Peyer's patch (tissue), 4 donors: ENCODE data around the gene TNFSF8. TPM values are rescaled to one million over a fixed set of nuclear protein-coding genes. Genes with fewer than 3 reads are reported as not detected.

ENCODE experiments used
- DNase-seq, 3 donors: peaks; one replicate each; pipeline ENCODE4 v3.0.0-alpha.2; 2017 to 2019
- H3K27ac ChIP-seq, 4 donors: fragments of 200-600 bp; sonication (generic); one replicate each; pipeline ENCODE4 v1.5.1; 2016 to 2019
- H3K27me3 ChIP-seq, 2 donors: fragments of 200-600 bp; sonication (generic); one replicate each; pipeline ENCODE4 v1.5.1; 2019
- H3K36me3 ChIP-seq, 3 donors: fragments of 200-600 bp; sonication (generic); one replicate each; pipeline ENCODE4 v1.5.1; 2016 to 2019
- H3K4me1 ChIP-seq, 4 donors: fragments of 200-600 bp; sonication (generic); one replicate each; pipeline ENCODE4 v1.5.1; 2016 to 2019
- H3K4me3 ChIP-seq, 4 donors: fragments of 200-600 bp; sonication (generic); 1 replicate in 3 of 4; 2 replicates in 1 of 4; pipeline ENCODE4 v1.5.1; 2016 to 2019; ENCODE audit warnings: mild to moderate bottlenecking in 1 of 4
- H3K9me3 ChIP-seq, 4 donors: fragments of 200-600 bp; sonication (generic); one replicate each; pipeline ENCODE4 v1.5.1; 2016 to 2019; ENCODE audit warnings: mild to moderate bottlenecking in 1 of 4
- POLR2A ChIP-seq, 2 donors: fragments of 450-650 bp; IDR thresholded peaks; one replicate each; pipeline ENCODE4 v1.5.1; 2017; ENCODE audit warnings: antibody characterized with exemption in 2 of 2, mild to moderate bottlenecking in 2 of 2, moderate library complexity in 2 of 2
- total RNA-seq, 4 donors: library from RNA; depleted of rRNA; stranded (reverse); fragments of >200 nt; gene quantifications; one replicate each; pipeline ENCODE4 v1.1.0, GENCODE V29; 2016
- TF ChIP-seq, protein P1 (sequence below), 6 experiments: fragments of 450-650 bp in 4 of 6; fragments of 200-600 bp in 2 of 6; sonication (generic) in 1 of 6; IDR thresholded peaks; one replicate each; pipeline ENCODE4 v1.5.1; 2017 to 2019; ENCODE audit warnings: antibody characterized with exemption in 6 of 6, mild to moderate bottlenecking in 3 of 6, moderate library complexity in 1 of 6

Gene TNFSF8
- total RNA-seq, 4 donors from 2014 or later: 2.1 to 11.6 (median 4.7) TPM

DNA sequence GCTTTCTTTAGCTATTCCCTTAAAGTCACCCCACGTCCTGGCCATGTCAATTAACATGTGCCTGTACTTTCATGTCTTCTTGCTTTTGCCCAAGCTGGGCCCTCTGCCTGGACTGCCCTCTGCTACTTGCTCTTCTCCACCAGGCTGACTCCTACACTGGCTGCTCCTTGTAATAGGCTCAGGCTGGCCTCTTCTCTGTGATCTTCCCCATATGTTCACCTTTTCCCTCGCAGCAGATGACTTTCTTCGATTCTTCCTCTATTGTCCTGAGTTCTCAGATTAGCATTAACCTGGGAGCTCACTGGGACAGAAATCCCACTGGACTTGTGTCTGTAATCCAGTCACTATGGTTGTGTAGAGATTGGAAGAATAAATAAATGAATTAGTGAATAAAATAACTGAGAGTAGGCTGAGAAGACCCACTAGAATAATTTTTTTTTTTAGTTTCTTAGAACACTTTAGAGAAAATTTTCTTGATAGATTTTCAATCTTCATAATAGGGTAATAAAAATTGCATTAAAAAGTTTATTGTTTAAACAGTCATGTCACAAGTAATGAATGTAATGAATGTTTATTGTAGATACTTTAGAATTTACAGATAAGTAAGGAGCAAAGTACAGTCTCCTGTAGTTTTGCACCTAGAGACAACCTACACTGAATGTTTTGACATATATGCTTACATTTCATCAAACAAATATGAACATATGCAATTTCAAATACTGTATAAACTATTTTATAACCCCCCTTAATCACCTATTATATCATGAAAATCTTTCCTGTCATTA, 77.1 kb downstream of the TNFSF8 start:
- no peaks in the 10 kb centered on the region for H3K36me3 ChIP-seq
- no peak for TF ChIP-seq POLR2A (IDR thresholded peaks at IDR 0.05)
- TF ChIP-seq, protein P1, sequence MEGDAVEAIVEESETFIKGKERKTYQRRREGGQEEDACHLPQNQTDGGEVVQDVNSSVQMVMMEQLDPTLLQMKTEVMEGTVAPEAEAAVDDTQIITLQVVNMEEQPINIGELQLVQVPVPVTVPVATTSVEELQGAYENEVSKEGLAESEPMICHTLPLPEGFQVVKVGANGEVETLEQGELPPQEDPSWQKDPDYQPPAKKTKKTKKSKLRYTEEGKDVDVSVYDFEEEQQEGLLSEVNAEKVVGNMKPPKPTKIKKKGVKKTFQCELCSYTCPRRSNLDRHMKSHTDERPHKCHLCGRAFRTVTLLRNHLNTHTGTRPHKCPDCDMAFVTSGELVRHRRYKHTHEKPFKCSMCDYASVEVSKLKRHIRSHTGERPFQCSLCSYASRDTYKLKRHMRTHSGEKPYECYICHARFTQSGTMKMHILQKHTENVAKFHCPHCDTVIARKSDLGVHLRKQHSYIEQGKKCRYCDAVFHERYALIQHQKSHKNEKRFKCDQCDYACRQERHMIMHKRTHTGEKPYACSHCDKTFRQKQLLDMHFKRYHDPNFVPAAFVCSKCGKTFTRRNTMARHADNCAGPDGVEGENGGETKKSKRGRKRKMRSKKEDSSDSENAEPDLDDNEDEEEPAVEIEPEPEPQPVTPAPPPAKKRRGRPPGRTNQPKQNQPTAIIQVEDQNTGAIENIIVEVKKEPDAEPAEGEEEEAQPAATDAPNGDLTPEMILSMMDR (IDR thresholded peaks at IDR 0.05): peak in 1 of 6 experiments; percentile 7
- DNase-seq: peak in 1 of 3 donors; percentile 54
- peaks cover 0 to 15% (median 0%) of the 10 kb centered on the region in 4 donors for H3K4me1 ChIP-seq
- H3K9me3 ChIP-seq: no peaks in the 10 kb centered on the region
- H3K4me3 ChIP-seq: no peak overlapping the region
- no peaks in the 10 kb centered on the region for H3K27me3 ChIP-seq
- peak overlapping the region in 3 of 4 donors; percentile 33 to 56 (median 55) for H3K27ac ChIP-seq

DNA sequence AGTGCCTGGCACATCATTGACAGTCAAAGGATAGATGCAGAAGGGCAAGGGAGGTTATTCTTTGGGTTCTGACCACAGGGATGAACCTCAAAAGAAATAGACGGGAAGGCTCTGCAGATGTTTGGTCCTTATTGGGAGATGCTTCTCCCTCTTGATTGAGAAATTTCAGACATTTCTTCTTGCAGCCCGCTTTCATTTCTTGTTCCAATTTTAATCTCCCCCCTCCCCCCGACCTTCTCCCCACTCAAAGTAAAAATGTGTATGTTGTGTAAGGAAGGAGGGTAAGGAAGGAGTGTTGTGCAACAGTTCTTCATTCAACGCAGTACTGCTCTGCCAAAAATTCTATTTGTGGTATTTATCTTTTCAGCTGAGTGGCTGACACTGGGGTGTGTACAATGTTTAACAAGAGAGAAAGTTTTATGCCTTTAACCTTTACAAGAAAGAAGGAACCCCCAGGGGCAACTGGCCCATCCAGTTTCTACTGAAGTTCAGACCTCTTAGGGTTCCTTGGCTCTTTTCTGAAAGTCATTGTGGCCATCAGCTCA, 78.3 kb downstream of the TNFSF8 start:
- no peak overlapping the region for H3K4me3 ChIP-seq
- peaks cover 0 to 15% (median 0%) of the 10 kb centered on the region in 4 donors for H3K4me1 ChIP-seq
- no peak for DNase-seq
- H3K36me3 ChIP-seq: no peaks in the 10 kb centered on the region
- no peaks in the 10 kb centered on the region for H3K27me3 ChIP-seq
- TF ChIP-seq POLR2A (IDR thresholded peaks at IDR 0.05): no peak
- TF ChIP-seq, protein P1 (IDR thresholded peaks at IDR 0.05): no peak
- peak overlapping the region in 2 of 4 donors; percentile 55 to 56 for H3K27ac ChIP-seq
- no peaks in the 10 kb centered on the region for H3K9me3 ChIP-seq

DNA sequence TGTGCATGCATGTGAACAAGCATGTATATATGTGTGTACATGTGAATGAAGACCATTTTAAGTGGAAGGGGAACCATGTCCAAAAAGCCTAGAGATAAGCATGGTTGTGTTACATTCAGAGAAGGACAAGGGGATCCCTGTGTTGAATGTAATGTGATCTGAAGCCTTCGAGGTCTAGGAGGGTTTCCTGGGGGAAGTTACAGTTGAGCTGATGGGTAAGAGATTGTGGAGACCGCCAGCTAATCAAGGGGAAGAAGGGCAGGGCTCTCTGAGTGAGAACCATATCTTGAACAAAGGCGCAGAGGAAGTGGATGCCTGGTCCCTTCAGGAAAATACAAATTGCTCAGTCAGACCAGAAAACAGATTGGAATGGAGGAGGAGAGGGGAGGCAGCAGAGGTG, 79.1 kb downstream of the TNFSF8 start:
- Histone ChIP-seq H3K27me3 (no peaks in the 10 kb centered on the region), H3K4me3 (no peak overlapping the region), H3K9me3 (no peaks in the 10 kb centered on the region), H3K36me3 (no peaks in the 10 kb centered on the region), H3K27ac (no peak overlapping the region), H3K4me1 (peaks cover 0 to 15% (median 0%) of the 10 kb centered on the region in 4 donors)
- TF ChIP-seq, protein P1 (IDR thresholded peaks at IDR 0.05): no peak
- no peak for TF ChIP-seq POLR2A (IDR thresholded peaks at IDR 0.05)
- DNase-seq: no peak

Other genes with a start within 250 kb of the TNFSF8 start
- gene TEX48, start 248.4 kb downstream of the TNFSF8 start, total RNA-seq: not detected
- gene TNFSF15, start 124.6 kb downstream of the TNFSF8 start, total RNA-seq: 1 to 10 TPM in 3 of 4 donors, under 1 TPM in 1; 0.83 to 2.3 (median 1.6) TPM
- 10 to 100 TPM; 14.5 to 97.4 (median 38.4) TPM for gene TNC, start 187.6 kb upstream of the TNFSF8 start, total RNA-seq